ENCODE data around the gene UCK2.

Gene UCK2

GRCh38 chr1:165884009-165884689 lies 56.7 kb downstream of the UCK2 start:
- no peak for DNase-seq

GRCh38 chr1:165884690-165885304 lies 57.4 kb downstream of the UCK2 start:
- no peak for DNase-seq

- no peak for DNase-seq
These were observed 57.9 kb downstream of the UCK2 start for GRCh38 chr1:165885305-165885694.

- no peak for DNase-seq
These were observed 58.8 kb downstream of the UCK2 start for GRCh38 chr1:165886193-165886592.

GRCh38 chr1:165886983-165887382 lies 59.6 kb downstream of the UCK2 start:
- no peak for DNase-seq

- DNase-seq: no peak
These were observed 60.6 kb downstream of the UCK2 start for GRCh38 chr1:165887877-165888551.

- no peak for DNase-seq
These were observed 61.1 kb downstream of the UCK2 start for GRCh38 chr1:165888552-165888920.

GRCh38 chr1:165890684-165891083 lies 63.3 kb downstream of the UCK2 start:
- DNase-seq: no peak

GRCh38 chr1:165891111-165891860 lies 63.9 kb downstream of the UCK2 start:
- DNase-seq: no peak

- no peak for DNase-seq
These were observed 65.5 kb downstream of the UCK2 start for GRCh38 chr1:165892935-165893334.

GRCh38 chr1:165893507-165893906 lies 66.1 kb downstream of the UCK2 start:
- no peak for DNase-seq

GRCh38 chr1:165894591-165894990 lies 67.2 kb downstream of the UCK2 start:
- no peak for DNase-seq

- DNase-seq: no peak
These were observed 68.0 kb downstream of the UCK2 start for GRCh38 chr1:165895451-165895871.

GRCh38 chr1:165896277-165896676 lies 68.9 kb downstream of the UCK2 start:
- DNase-seq: no peak

- no peak for DNase-seq
These were observed 70.2 kb downstream of the UCK2 start for GRCh38 chr1:165897326-165898303.

GRCh38 chr1:165898837-165899236 lies 71.4 kb downstream of the UCK2 start:
- no peak for DNase-seq

- no peak for DNase-seq
These were observed 72.1 kb downstream of the UCK2 start for GRCh38 chr1:165899461-165899941.

- DNase-seq: no peak
These were observed 73.4 kb downstream of the UCK2 start for GRCh38 chr1:165900576-165901380.

GRCh38 chr1:165902565-165902964 lies 75.2 kb downstream of the UCK2 start:
- DNase-seq: no peak

GRCh38 chr1:165903672-165904071 lies 76.3 kb downstream of the UCK2 start:
- no peak for DNase-seq

GRCh38 chr1:165904948-165905347 lies 77.5 kb downstream of the UCK2 start:
- no peak for DNase-seq

Data from NCI-H1417 treated with DMSO at 0.1 percent for 48 hours (cell line).